GM19395 (cell line): ENCODE data around the gene UQCC2.

Experiments
- ATAC-seq: cut with Tn5 transposase; IDR thresholded peaks from one replicate; pipeline ENCODE4 v1.9.1; 2021; ENCODE audit warnings: mild to moderate bottlenecking, moderate library complexity; ENCODE audit not compliant: unreplicated experiment

Gene UQCC2

GRCh38 chr6:33744001-33744848 lies 32.7 kb upstream of the UQCC2 start:
- ATAC-seq = no peak

DNA sequence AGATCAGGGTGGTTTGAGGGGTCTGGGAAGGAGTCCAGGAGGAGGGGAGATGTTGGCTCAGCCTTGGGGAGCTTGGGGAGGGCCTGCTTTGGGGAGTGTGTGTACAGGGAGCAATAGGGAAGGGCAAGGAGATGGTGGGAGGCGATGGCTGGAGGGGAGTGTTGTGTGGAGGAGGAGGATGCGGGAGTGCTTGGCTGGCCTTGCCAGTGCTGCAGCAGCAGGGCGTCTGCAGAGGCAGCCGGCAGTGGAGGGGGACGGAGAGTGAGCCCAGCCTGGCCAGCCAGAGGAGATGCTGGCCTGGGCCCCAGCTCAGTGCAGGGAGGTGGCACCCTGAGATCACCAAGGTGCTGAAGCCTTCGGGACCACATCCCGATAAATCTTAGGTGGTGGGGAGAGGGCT lies 31.3 kb upstream of the UQCC2 start:
- ATAC-seq = no peak

DNA sequence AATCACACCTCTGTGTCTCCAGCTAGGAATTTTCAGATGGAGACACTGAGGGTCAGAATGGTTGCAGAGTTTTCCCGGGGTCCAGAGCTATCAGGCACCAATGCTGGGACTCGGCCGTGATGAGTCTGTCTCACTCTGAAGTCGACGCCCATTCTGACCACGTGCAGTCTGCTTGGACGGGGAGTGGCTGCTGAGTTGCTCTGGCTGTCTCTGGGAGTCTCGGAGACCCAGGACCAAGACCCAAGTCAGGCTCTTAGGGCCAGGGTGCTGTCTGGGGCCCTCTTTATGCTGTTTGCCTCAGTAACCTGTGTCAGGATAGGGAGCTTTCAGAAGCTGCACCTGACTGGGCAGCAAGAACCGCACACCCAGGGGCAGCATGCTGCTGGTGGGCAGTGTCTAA lies 30.6 kb upstream of the UQCC2 start:
- no peak for ATAC-seq

GRCh38 chr6:33740794-33741193 lies 29.3 kb upstream of the UQCC2 start:
- no peak for ATAC-seq

GRCh38 chr6:33740204-33740608 lies 28.7 kb upstream of the UQCC2 start:
- no peak for ATAC-seq

- no peak for ATAC-seq
Measured at GRCh38 chr6:33739571-33739970, 28.1 kb upstream of the UQCC2 start.

DNA sequence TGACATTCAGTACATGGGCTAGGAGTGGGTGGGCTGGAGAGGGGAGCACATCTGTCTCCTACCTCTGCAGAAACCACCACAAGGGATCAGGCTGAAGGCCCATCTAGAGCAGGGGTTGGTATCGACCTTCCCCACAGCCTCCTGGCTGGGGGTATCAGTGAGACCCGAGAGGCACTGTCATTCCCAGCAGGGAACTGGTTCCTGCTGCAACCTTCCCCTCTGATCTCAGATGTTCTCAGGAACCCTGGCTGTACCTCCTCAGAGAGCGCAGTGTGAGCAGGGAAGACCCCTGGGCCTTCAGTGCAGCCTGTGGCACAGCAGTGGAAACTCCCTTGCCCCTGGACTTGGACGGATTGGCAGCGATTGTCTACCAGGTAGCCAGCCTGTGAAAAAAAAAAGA lies 27.4 kb upstream of the UQCC2 start:
- no peak for ATAC-seq

GRCh38 chr6:33738153-33738552 lies 26.7 kb upstream of the UQCC2 start:
- no peak for ATAC-seq

- no peak for ATAC-seq
Measured at GRCh38 chr6:33737267-33738026, 25.9 kb upstream of the UQCC2 start.

- ATAC-seq = no peak
Measured at GRCh38 chr6:33735216-33735615, 23.7 kb upstream of the UQCC2 start.

DNA sequence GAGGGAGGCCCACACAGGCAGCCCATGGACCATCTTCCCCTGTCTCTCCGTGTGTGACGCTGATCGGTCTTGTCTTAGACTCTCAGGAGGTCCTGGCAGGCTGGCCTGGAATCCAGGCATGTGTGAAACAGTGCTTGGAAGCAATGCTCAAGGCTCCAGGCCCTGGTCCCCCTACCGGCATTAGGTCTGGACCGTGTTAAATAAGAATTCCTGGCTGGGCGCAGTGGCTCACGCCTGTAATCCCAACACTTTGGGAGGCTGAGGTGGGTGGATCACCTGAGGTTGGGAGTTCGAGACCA lies 22.2 kb upstream of the UQCC2 start:
- no peak for ATAC-seq

DNA sequence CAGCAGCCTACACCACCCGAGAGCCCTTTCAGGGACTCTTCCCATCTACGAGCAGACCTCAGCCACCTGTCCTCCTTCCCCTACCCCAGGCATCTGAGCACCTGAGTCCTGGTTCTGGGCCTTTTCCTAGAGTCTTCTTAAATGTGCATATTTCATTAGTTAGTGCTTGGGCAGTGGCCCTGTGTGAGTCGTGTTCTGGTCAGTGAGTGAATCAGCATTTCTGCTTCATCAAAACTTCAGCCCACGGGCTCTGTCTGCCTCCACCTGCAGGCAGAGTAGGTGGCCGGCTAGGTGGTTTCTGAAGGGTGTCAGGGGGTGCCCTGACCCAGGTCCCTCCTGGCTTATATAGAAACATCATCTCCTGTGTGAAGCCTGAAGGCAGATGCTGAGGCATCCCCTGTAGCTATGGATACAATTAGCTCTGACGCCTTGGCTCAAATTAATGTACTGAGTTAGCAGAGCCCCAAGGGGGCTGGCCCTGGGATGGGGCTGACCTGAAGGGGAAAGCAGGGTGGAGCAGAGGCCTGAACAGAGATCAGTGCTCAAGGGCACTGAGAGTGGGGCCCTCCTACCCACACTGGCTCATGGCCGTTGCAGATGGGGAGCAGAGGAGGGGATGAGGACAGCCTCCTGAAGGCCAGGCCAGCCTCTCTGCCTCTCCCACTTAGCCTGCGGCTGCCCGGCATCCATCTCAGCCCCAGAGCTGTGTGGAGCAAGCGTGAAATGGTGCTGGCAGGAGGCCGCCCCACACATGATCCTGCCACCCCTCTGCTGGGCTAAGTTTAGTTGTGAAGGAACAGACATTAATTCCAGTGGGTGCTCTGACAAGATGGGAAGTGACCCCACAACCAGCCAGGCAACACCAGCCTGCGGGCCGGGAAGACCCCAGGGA lies 21.6 kb upstream of the UQCC2 start:
- no peak for ATAC-seq

DNA sequence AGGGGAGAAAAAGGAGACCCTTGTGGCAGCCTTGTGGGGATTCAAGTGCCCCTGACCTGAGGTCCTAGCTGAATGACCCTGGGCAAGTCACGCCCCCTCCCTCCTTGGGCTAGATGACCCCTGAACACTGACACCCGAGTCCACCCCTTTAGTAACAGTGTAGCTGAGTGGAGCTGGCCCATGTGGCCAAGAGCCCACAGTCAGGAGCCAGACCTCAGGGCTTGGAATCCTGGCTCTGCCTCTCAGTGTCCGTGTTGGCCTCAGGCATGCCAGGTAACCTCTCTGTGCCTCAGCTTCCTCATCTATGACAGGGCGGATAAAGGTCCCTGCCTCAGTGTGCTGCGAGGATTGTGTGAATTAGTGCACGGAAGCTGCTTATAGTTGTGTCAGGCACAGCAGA lies 20.9 kb upstream of the UQCC2 start:
- ATAC-seq = no peak

GRCh38 chr6:33731751-33732282 lies 20.3 kb upstream of the UQCC2 start:
- no peak for ATAC-seq

DNA sequence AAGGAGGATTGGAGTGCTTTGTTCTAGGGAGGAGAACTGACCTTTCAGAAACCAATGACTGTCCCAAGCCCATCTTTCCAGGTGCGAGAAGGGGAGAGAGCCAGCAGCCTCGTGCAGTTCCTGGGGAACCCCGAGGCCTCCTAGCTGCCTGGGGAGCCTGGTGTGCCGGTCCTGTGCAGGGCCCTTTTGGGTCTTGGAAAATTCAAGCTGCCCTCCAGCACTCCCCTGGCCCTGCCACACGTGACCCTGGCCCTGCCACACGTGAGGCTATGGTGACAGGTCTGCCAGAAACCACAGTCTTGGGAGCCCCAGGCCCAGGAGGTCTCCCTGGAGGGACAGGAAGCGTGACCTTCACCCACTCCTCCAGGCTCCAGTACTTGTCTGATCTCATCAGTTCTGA lies 19.5 kb upstream of the UQCC2 start:
- ATAC-seq = no peak

DNA sequence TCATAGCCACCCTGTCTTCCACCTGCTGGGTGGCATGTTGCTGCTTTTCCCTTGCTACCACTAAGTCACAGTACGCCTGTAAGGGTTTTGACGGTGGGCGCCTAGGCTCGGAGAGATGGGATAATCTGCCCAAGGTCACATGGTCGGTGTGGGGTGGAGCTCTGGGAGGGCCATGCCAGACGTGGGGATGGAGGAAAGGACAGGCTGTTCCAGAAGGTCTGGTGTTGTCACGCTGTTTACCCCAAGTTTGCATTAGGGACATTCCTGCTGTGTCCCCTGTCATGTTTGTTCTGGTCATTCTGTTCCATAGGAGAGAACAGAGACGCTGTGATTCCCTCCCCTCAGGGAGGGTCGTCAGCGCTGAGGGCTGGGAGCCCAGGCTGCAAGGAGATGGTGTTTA lies 19.1 kb upstream of the UQCC2 start:
- ATAC-seq = no peak

GRCh38 chr6:33729059-33729458 lies 17.6 kb upstream of the UQCC2 start:
- no peak for ATAC-seq

DNA sequence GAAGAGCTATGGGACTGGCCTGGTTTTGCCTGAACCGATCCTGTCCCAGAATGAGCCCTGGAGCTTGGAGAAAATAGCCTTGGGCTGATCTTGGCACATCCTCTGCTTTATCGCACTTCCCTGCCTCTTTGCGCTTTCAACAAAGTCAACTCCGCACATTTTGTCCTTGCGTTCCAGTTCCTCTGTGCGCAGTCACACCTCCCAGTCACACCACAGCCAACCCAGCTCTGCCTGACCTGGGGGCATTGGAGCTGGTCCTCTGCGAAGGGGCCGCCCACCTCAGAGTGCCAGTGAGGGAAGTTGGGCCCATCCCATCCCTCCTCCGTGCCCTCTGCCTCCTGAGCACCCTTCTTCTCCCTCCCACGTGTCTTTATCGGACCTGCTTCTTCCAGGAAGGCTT lies 16.9 kb upstream of the UQCC2 start:
- ATAC-seq = no peak

DNA sequence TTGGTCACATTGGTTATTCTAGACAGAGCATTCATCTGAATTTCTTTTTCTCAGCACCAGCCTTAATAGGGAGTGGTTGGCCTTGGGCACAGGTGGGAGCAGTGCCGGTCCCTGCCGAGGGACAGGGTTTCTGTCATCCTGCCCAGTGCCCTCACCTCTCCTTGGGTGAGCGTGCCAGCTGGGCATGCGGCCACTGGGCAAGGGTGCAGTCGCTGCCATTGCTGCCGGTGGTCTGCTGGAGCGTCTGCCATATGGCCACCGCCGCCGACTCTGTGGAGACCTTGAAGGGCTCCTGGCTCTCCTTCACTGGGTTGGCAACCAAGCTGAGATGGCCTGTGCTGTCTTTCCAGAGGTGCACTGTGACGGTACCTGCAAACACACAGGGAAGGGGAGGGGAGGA lies 16.4 kb upstream of the UQCC2 start:
- ATAC-seq = no peak

DNA sequence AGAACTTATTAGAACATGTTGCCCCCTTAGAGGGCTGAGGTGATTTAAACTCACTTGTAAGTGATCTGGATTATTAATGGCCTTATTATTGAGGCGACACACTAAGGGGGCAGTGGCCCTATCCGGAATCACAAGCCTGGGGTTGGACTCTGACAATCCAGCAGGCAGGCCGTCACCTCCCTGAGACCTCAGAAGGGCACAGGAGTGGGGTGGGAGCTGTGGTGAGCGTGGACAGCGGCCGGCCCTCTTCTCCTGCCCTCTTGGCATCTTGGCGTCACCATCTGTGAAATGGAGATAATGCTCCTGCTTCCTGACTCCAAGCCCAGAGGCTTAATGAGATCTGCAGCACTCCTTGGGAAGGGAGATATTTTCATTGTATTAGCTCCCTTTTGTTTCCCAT lies 15.6 kb upstream of the UQCC2 start:
- ATAC-seq = no peak

GRCh38 chr6:33726696-33727095 lies 15.2 kb upstream of the UQCC2 start:
- ATAC-seq = no peak
